HL-60 (cell line): ENCODE data around the gene LKAAEAR1.

Experiments
- POLR2AphosphoS5 ChIP-seq: IDR thresholded peaks from 2 replicates; pipeline ENCODE4 v1.6.1; 2012; ENCODE audit warnings: low read depth
- SPI1 ChIP-seq: IDR thresholded peaks from 2 replicates; pipeline ENCODE4 v1.6.1; 2012; ENCODE audit warnings: low read depth, mild to moderate bottlenecking, borderline replicate concordance
- TF ChIP-seq, protein P1 (sequence below): IDR thresholded peaks from one replicate; pipeline ENCODE4 v1.5.1; 2011; ENCODE audit warnings: low read length, control low read depth, inconsistent platforms; ENCODE audit not compliant: insufficient read depth

DNA sequence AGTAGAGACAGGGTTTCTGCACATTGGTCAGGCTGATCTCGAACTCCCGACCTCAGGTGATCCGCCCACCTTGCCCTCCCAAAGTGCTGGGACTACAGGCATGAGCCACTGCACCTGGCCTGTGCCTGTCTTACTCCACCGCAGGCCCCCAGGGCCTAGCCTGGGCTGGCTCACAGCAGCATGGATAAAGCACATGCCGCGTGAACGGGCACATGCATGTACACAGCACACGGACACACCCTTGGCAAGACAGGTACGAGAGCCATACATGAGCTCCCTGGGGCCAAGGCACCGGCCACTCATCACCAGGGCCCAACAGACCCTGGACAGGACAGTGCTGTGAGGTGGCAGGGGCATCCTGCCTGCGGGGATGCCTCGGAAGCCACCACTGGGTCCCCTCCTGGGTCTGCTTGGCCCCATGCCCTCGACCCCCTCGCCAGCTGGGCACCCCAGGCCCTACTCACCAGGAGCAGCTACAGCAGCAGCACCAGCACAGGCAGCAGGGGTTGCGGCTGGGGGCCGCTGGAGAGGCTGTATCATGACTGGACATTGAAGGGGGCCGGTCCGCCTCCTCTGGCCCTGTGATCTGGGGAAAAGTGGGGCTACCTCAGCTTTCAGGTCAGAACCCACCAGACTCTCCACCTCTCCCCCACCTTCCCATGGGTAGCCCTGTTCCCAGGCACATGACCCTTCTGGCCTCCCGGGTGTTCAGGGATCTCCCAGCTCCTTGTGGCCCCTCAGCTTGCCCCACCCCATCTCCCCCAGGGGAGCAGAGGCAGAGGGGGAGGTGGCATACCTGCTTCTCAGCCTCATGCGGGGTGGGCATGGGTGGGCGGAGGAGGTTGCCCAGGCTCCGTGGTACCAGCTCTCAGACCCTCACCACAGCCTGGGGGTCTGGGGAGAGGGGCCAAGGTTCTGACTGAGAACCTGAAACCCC lies 7.9 kb downstream of the LKAAEAR1 start:
- TF ChIP-seq, protein P1, sequence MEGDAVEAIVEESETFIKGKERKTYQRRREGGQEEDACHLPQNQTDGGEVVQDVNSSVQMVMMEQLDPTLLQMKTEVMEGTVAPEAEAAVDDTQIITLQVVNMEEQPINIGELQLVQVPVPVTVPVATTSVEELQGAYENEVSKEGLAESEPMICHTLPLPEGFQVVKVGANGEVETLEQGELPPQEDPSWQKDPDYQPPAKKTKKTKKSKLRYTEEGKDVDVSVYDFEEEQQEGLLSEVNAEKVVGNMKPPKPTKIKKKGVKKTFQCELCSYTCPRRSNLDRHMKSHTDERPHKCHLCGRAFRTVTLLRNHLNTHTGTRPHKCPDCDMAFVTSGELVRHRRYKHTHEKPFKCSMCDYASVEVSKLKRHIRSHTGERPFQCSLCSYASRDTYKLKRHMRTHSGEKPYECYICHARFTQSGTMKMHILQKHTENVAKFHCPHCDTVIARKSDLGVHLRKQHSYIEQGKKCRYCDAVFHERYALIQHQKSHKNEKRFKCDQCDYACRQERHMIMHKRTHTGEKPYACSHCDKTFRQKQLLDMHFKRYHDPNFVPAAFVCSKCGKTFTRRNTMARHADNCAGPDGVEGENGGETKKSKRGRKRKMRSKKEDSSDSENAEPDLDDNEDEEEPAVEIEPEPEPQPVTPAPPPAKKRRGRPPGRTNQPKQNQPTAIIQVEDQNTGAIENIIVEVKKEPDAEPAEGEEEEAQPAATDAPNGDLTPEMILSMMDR = no peak
- TF ChIP-seq POLR2AphosphoS5 (no peak; the same call in 1 of the 2 replicates), SPI1 (no peak)
